Thyroid gland (tissue), 4 donors: ENCODE data around the gene PTPRN2.

Experiments
- CTCF ChIP-seq, 6 experiments: fragments of 200-600 bp in 3 of 6; fragments of 450-650 bp in 3 of 6; sonication (generic) in 3 of 6; IDR thresholded peaks; one replicate each; pipeline ENCODE4 v1.5.1; 2016 to 2019; ENCODE audit warnings: antibody characterized with exemption in 6 of 6, mild to moderate bottlenecking in 2 of 6, inconsistent platforms in 1 of 6, moderate library complexity in 1 of 6
- POLR2A ChIP-seq, 2 donors: fragments of 450-650 bp; IDR thresholded peaks; one replicate each; pipeline ENCODE4 v1.6.1; 2017; ENCODE audit warnings: antibody characterized with exemption in 2 of 2, mild to moderate bottlenecking in 2 of 2, moderate library complexity in 1 of 2

- TF ChIP-seq CTCF (IDR thresholded peaks at IDR 0.05) (no peak), POLR2A (IDR thresholded peaks at IDR 0.05) (no peak)
These were observed 400.0 kb downstream of the PTPRN2 start for GRCh38 chr7:158187694-158187994.
